Adrenal gland (tissue), 19 donors: ENCODE data around the gene OTUB2. TPM values are rescaled to one million over a fixed set of nuclear protein-coding genes. Genes with fewer than 3 reads are reported as not detected.

Experiments
- DNase-seq, 7 donors: peaks; one replicate each; pipeline ENCODE4 v3.0.0-alpha.2; 2019 to 2020
- H3K27ac ChIP-seq, 5 donors: fragments of 200-600 bp; sonication (generic) in 4 of 5; 1 replicate in 3 of 5; 2 replicates in 2 of 5; pipeline versions ENCODE4 v1.5.1 to v1.8.0; 2016 to 2020; ENCODE audit warnings: mild to moderate bottlenecking in 1 of 5
- H3K27me3 ChIP-seq: fragments of 200-600 bp; 2 replicates; pipeline ENCODE4 v1.8.0; 2021
- H3K36me3 ChIP-seq, 2 donors: fragments of 200-600 bp; replicated peaks in 1 of 2; 1 replicate in 1 of 2; 2 replicates in 1 of 2; pipeline versions ENCODE4 v1.5.1 to v1.8.0; 2018 to 2022
- H3K4me1 ChIP-seq, 2 donors: fragments of 200-600 bp; replicated peaks in 1 of 2; 1 replicate in 1 of 2; 2 replicates in 1 of 2; pipeline versions ENCODE4 v1.5.1 to v1.8.0; 2018 to 2021
- H3K4me3 ChIP-seq, 4 donors: fragments of 200-600 bp; sonication (generic) in 3 of 4; one replicate each; pipeline ENCODE4 v1.5.1; 2016 to 2018
- H3K9me3 ChIP-seq, 3 donors: fragments of 200-600 bp; sonication (generic) in 1 of 3; replicated peaks in 1 of 3; 1 replicate in 2 of 3; 2 replicates in 1 of 3; pipeline versions ENCODE4 v1.5.1 to v1.8.0; 2016 to 2021
- CTCF ChIP-seq, 6 experiments: fragments of 450-650 bp in 4 of 6; fragments of 200-600 bp in 2 of 6; sonication (generic) in 1 of 6; IDR thresholded peaks; 1 replicate in 5 of 6; 2 replicates in 1 of 6; pipeline versions ENCODE4 v1.5.1 to v1.8.0; 2016 to 2021; ENCODE audit warnings: antibody characterized with exemption in 6 of 6, mild to moderate bottlenecking in 2 of 6, moderate library complexity in 1 of 6
- POLR2A ChIP-seq, 2 donors: fragments of 450-650 bp; IDR thresholded peaks; one replicate each; pipeline ENCODE4 v1.6.1; 2017; ENCODE audit warnings: antibody characterized with exemption in 2 of 2, mild to moderate bottlenecking in 2 of 2, moderate library complexity in 1 of 2
- WGBS, 4 donors: extraction: QIAGEN DNeasy Blood & Tissue Kit in 2 of 4; methylation state at CpG; one replicate each; pipeline versions ENCODE4 v1.1.5 to v1.1.7; 2013 to 2017; 5-methylcytosine and 5-hydroxymethylcytosine counted together
- intact Hi-C, 2 donors: fragments of 100-400 bp; cut with DNase I; formaldehyde crosslinking; loops; one replicate each; pipeline versions ENCODE4 v1.14.1 to v1.15.0; 2022 to 2023
- long read RNA-seq, 10 donors: library from polyadenylated mRNA in 3 of 10; unstranded in 2 of 10; stranded (forward) in 1 of 10; transcript quantifications; one replicate each; pipeline ENCODE4 v2.0.0 and lab custom pipeline, GENCODE V29; 2021 to 2026
- polyA plus RNA-seq, 3 donors: library from polyadenylated mRNA; stranded (reverse); fragments of 200-250 nt in 2 of 3; fragments of 350-450 nt in 1 of 3; fragmentation: Illumina TruSeq in 1 of 3; extraction: RNeasy Lipid Tissue Mini Kit (QIAGEN cat#74804) in 1 of 3; gene quantifications; one replicate each; pipeline ENCODE4 v1.2.3, GENCODE V29; 2013 to 2014
- total RNA-seq, 9 donors: library from RNA; depleted of rRNA in 4 of 9; stranded (reverse); fragments of >200 nt in 4 of 9; fragments of 120-200 nt in 1 of 9; fragmentation: NEBNext Ultra II Directional in 1 of 9; extraction: Animal tissue kit (Norgen Biotek cat#: 25700) in 1 of 9; gene quantifications; one replicate each; pipeline versions ENCODE4 v1.1.0 to v1.2.4, GENCODE V29; 2013 to 2023
- donor health status: healthy with polysubstance abuse.
- donor health status: Bipolar disorder and iron deficiency.
- donor health status: DM: yes; HTN: yes; CAD: no.
- donor health status: DM: no; HTN: no; CAD: no.
- donor health status: DM: no; HTN: no; CAD: no.
- donor health status: DM: yes; HTN: yes; CAD: no.

OTUB2 gene
- 10 to 100 TPM in 1 of 9 donors, 1 to 10 TPM in 6, under 1 TPM in 2; 0.17 to 10.7 (median 1.6) TPM for total RNA-seq
- polyA plus RNA-seq = 1 to 10 TPM in 1 of 3 donors, under 1 TPM in 2; 0.47 to 2.0 (median 0.48) TPM
- long read RNA-seq, donor 1, partial matches to known transcripts = 0 of 5 reads
- long read RNA-seq, donor 1, other reads (novel, unspliced or antisense) = 0 of 5 reads
- long read RNA-seq, donor 2 = 0 reads
- long read RNA-seq, donor 3, transcript OTUB2-201 (6 exons, 3,922 nt) = major isoform, 6 of 6 reads
- long read RNA-seq, donor 3, partial matches to known transcripts = 0 of 6 reads
- long read RNA-seq, donor 3, other reads (novel, unspliced or antisense) = 0 of 6 reads
- long read RNA-seq, donor 4, partial matches to known transcripts = 0 of 2 reads
- long read RNA-seq, donor 4, other reads (novel, unspliced or antisense) = 0 of 2 reads
- long read RNA-seq, donor 5, transcript OTUB2-201 (6 exons, 3,922 nt) = major isoform, 5 of 5 reads
- long read RNA-seq, donor 5, partial matches to known transcripts = 0 of 5 reads
- long read RNA-seq, donor 5, other reads (novel, unspliced or antisense) = 0 of 5 reads
- long read RNA-seq, donor 6, partial matches to known transcripts = 0 of 2 reads
- long read RNA-seq, donor 6, other reads (novel, unspliced or antisense) = 0 of 2 reads
- long read RNA-seq, donor 7, partial matches to known transcripts = 0 of 1 reads
- long read RNA-seq, donor 7, other reads (novel, unspliced or antisense) = 0 of 1 reads
- long read RNA-seq, donor 8, partial matches to known transcripts = 0 of 3 reads
- long read RNA-seq, donor 8, other reads (novel, unspliced or antisense) = 0 of 3 reads
- long read RNA-seq, donor 9, partial matches to known transcripts = 0 of 4 reads
- long read RNA-seq, donor 9, other reads (novel, unspliced or antisense) = 0 of 4 reads
- long read RNA-seq, donor 10, partial matches to known transcripts = 0 of 4 reads
- long read RNA-seq, donor 10, other reads (novel, unspliced or antisense) = 0 of 4 reads

GRCh38 chr14:94026173-94026888 is at the start of gene OTUB2:
Gene OTUB2, plus strand, starts transcription at chr14:94026340. Its CDS starts 198 bp downstream, at chr14:94026538.
- TF ChIP-seq CTCF (IDR thresholded peaks at IDR 0.05) = no peak
- no peak for TF ChIP-seq POLR2A (IDR thresholded peaks at IDR 0.05)
- no peaks in the 10 kb centered on the region for H3K36me3 ChIP-seq
- intact Hi-C loops = no loop called here
- H3K9me3 ChIP-seq = no peaks in the 10 kb centered on the region
- H3K4me1 ChIP-seq = peaks cover 0 to 12% of the 10 kb centered on the region in 2 donors
- 0 to 1% (median 0%) methylated on average over 17 to 74 of the region's 74 CpGs for WGBS, 4 donors
- no peaks in the 10 kb centered on the region for H3K27me3 ChIP-seq
- H3K27ac ChIP-seq = no peak within 1 kb of the TSS
- H3K4me3 ChIP-seq = peak within 1 kb of the TSS in 2 of 4 donors; percentile 62 to 63
- DNase-seq = peak; percentile 97 to 100 (median 98)

- Histone ChIP-seq H3K27me3 (no peaks in the 10 kb centered on the region), H3K9me3 (no peaks in the 10 kb centered on the region), H3K27ac (no peak within 1 kb of the TSS), H3K4me3 (no peak within 1 kb of the TSS), H3K36me3 (no peaks in the 10 kb centered on the region), H3K4me1 (no peaks in the 10 kb centered on the region)
- intact Hi-C loops = no loop called here
- WGBS, 4 donors = 40 to 52% (median 48%) methylated on average over 12 of the region's 12 CpGs
- no peak for DNase-seq
- TF ChIP-seq CTCF (IDR thresholded peaks at IDR 0.05) (no peak), POLR2A (IDR thresholded peaks at IDR 0.05) (no peak)
These were observed 49.6 kb upstream of the OTUB2 start, which contains the start of gene ASB2 for GRCh38 chr14:93976477-93977057. Gene ASB2, minus strand, starts transcription at chr14:93976570. Its CDS starts 12,031 bp downstream, at chr14:93964539.

GRCh38 chr14:93977171-93977570 is 49.0 kb upstream of the OTUB2 start:
- H3K27ac ChIP-seq = no peak overlapping the region
- no peaks in the 10 kb centered on the region for H3K4me1 ChIP-seq
- no peak for TF ChIP-seq POLR2A (IDR thresholded peaks at IDR 0.05)
- TF ChIP-seq CTCF (IDR thresholded peaks at IDR 0.05) = no peak

More at GRCh38 chr14:93977171-93977570, 49.0 kb upstream of the OTUB2 start:
- 71 to 91% (median 78%) methylated on average over 5 of the region's 5 CpGs for WGBS, 4 donors
- intact Hi-C loops = no loop called here
- H3K36me3 ChIP-seq = no peaks in the 10 kb centered on the region
- DNase-seq = no peak
- no peaks in the 10 kb centered on the region for H3K27me3 ChIP-seq
- no peak overlapping the region for H3K4me3 ChIP-seq
- H3K9me3 ChIP-seq = no peaks in the 10 kb centered on the region
